GM15510 (cell line): ENCODE measurements around the gene HDDC3.
A peak's percentile ranks its signal among the peaks of the same experiment; 100 is the strongest.

Source experiments
- POLR2A ChIP-seq: IDR thresholded peaks from 3 replicates; pipeline ENCODE4 v1.6.1; 2011; ENCODE audit warnings: borderline replicate concordance; ENCODE audit not compliant: insufficient read length; ENCODE audit errors: extremely low read depth

Gene HDDC3

GRCh38 chr15:90931828-90932659 is at the start of gene HDDC3:
Gene HDDC3, minus strand, starts transcription at chr15:90932549. Its CDS starts 9 bp downstream, at chr15:90932540.
- peak; percentile 92 for TF ChIP-seq POLR2A

DNA sequence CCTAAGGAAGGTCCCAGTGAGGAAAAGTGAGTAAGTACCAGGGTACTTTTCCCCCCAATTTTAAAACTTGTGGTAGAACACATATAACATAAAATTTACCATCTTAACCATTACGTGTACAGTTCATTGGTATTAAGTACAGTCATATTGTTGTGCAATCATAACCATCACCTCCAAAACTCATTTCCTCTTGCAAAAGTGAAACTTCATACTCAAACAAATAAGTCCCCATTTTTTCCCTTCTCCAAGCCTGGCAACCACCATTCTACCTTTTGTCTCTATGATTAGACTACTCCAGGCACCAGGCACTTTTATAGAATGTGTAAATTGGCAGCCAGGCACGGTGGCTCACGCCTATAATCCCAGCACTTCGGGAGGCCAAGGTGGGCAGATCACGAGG is 49.8 kb upstream of the HDDC3 start:
- TF ChIP-seq POLR2A: no peak

DNA sequence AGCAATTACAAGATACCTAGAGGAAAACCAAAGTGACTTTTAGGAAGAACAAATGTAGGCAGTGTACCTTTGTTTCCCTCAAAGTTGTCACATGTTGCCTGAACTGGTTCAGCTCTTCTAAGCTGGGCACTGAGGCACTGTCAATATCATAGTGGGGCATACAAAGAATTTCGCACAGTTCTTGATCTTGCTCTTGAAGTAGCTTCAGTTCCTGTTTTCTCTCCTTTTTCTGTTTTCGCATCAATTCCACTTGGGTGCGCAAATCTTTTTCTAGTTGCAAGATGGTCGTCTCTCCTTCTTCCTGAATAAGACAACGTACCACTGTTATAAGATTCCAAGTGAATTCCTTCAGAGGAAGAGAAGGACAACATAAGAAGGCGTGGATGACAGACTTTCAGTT is 49.3 kb upstream of the HDDC3 start:
- TF ChIP-seq POLR2A: no peak

- no peak for TF ChIP-seq POLR2A
Observed at GRCh38 chr15:90979582-90979981, 47.2 kb upstream of the HDDC3 start.

GRCh38 chr15:90974216-90974615 is 41.9 kb upstream of the HDDC3 start:
- no peak for TF ChIP-seq POLR2A

- TF ChIP-seq POLR2A: no peak
Observed at GRCh38 chr15:90972133-90972532, 39.8 kb upstream of the HDDC3 start.

DNA sequence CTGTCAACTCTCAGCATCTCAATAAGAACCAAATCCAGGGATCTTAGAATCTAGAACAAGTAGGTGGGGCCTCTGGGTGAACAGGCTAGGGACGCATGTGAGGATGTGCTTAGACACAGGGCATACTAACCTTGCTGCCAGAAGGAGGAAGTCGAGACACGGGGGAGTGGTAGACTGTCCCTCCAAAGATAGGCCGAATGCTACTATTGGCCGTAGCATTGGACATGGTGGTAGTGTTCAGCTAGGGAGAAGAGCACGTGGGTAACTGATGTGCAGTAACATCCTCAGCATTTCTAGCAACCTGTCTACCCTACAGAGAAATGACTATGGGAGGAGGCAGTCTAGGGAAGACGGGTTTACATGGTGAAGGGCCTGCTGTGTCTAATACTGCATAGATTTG is 37.9 kb upstream of the HDDC3 start:
- TF ChIP-seq POLR2A: no peak

DNA sequence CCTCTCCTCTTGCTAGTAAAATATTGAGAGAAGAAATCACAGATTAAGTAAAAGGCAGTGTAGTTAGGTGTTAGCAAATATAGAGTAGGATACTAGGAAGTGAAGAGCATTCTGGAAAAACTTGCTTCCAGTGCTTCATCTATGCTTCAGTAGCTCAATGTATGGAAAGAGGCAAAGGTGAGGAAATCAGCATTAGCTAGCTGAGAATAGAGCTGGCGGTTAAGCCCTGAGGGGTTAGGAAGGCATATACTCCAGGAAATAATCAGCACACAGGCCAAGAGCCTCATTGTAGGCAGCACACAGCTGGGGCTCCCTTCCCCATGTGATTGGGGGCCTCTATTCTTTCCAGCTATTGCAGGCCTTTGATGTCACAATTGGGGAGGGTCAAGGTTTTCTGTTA is 36.1 kb upstream of the HDDC3 start:
- TF ChIP-seq POLR2A: no peak

- no peak for TF ChIP-seq POLR2A
Observed at GRCh38 chr15:90967206-90967605, 34.9 kb upstream of the HDDC3 start.

GRCh38 chr15:90966262-90966661 is 33.9 kb upstream of the HDDC3 start:
- no peak for TF ChIP-seq POLR2A

DNA sequence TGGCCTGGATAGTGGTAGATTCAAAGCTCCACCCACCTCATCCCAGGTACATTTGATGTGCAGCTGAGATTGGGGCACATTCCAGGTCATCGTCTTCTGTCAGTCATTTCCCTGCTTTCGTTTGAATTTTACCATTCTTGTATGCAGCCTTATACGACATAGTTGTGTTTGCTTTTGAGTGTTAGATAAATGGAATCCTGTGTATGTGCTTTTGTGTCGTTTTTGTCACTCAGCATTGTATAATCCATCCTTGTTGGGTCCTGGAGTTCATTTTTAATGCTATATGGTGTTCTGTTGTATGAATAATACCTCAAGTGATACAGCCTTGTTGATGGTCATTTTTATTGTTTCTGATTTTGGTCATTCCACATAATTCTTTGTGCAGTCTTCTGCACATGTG is 29.7 kb upstream of the HDDC3 start:
- no peak for TF ChIP-seq POLR2A

GRCh38 chr15:90960298-90961091 is 28.1 kb upstream of the HDDC3 start:
- TF ChIP-seq POLR2A: no peak

- TF ChIP-seq POLR2A: no peak
Observed at GRCh38 chr15:90959894-90960293, 27.5 kb upstream of the HDDC3 start.

GRCh38 chr15:90959028-90959595 is 26.8 kb upstream of the HDDC3 start:
- TF ChIP-seq POLR2A: no peak

DNA sequence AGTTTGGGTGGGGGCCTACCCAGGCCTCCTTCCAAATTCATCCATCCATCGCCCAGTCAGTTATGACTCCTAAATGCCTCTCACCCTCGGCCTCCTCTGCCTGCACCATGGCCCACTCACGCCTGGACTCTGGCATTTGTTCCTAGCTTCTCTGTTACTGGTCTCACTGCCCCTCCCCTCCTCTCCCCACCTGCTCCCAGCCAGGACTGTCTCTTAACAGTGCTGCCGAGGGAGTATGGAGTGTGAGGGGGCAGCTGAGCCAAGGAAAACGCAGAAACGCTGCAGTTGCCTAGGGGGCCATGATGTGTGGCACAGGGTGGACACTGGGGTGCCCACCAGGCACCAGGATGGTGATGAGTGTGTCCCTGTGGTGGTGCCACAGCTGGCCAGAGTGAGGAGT is 25.4 kb upstream of the HDDC3 start:
- no peak for TF ChIP-seq POLR2A
